GM23338 (cell line): Measurements from ENCODE around the gene CUBN.

Experiments used
- CTCF ChIP-seq, 2 experiments: fragments of 200-600 bp in 1 of 2; sonication (generic) in 1 of 2; conservative IDR thresholded peaks; 2 replicates each; pipeline versions ENCODE4 v1.5.1 to v1.6.1; 2016 to 2017; ENCODE audit warnings: antibody characterized with exemption in 2 of 2, low read depth in 2 of 2, mild to moderate bottlenecking in 2 of 2, moderate library complexity in 1 of 2
- ZNF331 ChIP-seq: fragments of 250-450 bp; sonication (Bioruptor Pico); IDR thresholded peaks from 2 replicates; pipeline ENCODE4 v1.5.0; 2020; ENCODE audit warnings: low read depth, mild to moderate bottlenecking, moderate library complexity

GRCh38 chr10:16941067-16941466, 188.5 kb downstream of the CUBN start:
- no peak for TF ChIP-seq CTCF (conservative IDR thresholded peaks at IDR 0.05; ENCODE audit: low read depth in 2 of 2)
- no peak for TF ChIP-seq ZNF331 (CRISPR knock-in tag)
